GM19438 (cell line): Measurements from ENCODE around the gene SYNGAP1.

ENCODE experiments used
- ATAC-seq: cut with Tn5 transposase; IDR thresholded peaks from one replicate; pipeline ENCODE4 v1.9.1; 2021; ENCODE audit warnings: low read depth; ENCODE audit not compliant: unreplicated experiment

Gene SYNGAP1

GRCh38 chr6:33434961-33435360, 15.1 kb downstream of the SYNGAP1 start:
- no peak for ATAC-seq

- ATAC-seq, result no peak
Observed at GRCh38 chr6:33437666-33438065, 17.8 kb downstream of the SYNGAP1 start.

GRCh38 chr6:33438978-33439594, 19.2 kb downstream of the SYNGAP1 start:
- no peak for ATAC-seq

GRCh38 chr6:33439956-33440648, 20.2 kb downstream of the SYNGAP1 start:
- ATAC-seq, result no peak

- no peak for ATAC-seq
Observed at GRCh38 chr6:33440649-33441309, 20.9 kb downstream of the SYNGAP1 start.

GRCh38 chr6:33441457-33441856, 21.6 kb downstream of the SYNGAP1 start:
- no peak for ATAC-seq

GRCh38 chr6:33442283-33442682, 22.4 kb downstream of the SYNGAP1 start:
- no peak for ATAC-seq

- ATAC-seq, result no peak
Observed at GRCh38 chr6:33443025-33443424, 23.2 kb downstream of the SYNGAP1 start.

GRCh38 chr6:33443619-33444504, 24.0 kb downstream of the SYNGAP1 start:
- ATAC-seq, result no peak

- ATAC-seq, result no peak
Observed at GRCh38 chr6:33445119-33445603, 25.3 kb downstream of the SYNGAP1 start.

GRCh38 chr6:33446356-33446755, 26.5 kb downstream of the SYNGAP1 start:
- ATAC-seq, result no peak

- ATAC-seq, result no peak
Observed at GRCh38 chr6:33450434-33450833, 30.6 kb downstream of the SYNGAP1 start.

GRCh38 chr6:33451606-33452005, 31.7 kb downstream of the SYNGAP1 start:
- ATAC-seq, result no peak

GRCh38 chr6:33452496-33452895, 32.6 kb downstream of the SYNGAP1 start:
- no peak for ATAC-seq

GRCh38 chr6:33453393-33454008, 33.6 kb downstream of the SYNGAP1 start:
- ATAC-seq, result no peak

- peak; percentile 95 for ATAC-seq
Observed at GRCh38 chr6:33454009-33454946, 34.4 kb downstream of the SYNGAP1 start, which contains the start of gene ZBTB9. TSS of gene ZBTB9 (plus strand) at chr6:33454576. CDS start at chr6:33455101, 525 bp downstream.

- ATAC-seq, result no peak
Observed at GRCh38 chr6:33455051-33455450, 35.2 kb downstream of the SYNGAP1 start.

- no peak for ATAC-seq
Observed at GRCh38 chr6:33456156-33456555, 36.3 kb downstream of the SYNGAP1 start.

- no peak for ATAC-seq
Observed at GRCh38 chr6:33458676-33459075, 38.8 kb downstream of the SYNGAP1 start.
